ENCODE results near the gene GRWD1. TPM values are rescaled to one million over a fixed set of nuclear protein-coding genes. Genes with fewer than 3 reads are reported as not detected.

Gene GRWD1
- total and polyA plus RNA-seq, 7 donors: 7.8 to 25.5 (median 16.4) TPM

DNA sequence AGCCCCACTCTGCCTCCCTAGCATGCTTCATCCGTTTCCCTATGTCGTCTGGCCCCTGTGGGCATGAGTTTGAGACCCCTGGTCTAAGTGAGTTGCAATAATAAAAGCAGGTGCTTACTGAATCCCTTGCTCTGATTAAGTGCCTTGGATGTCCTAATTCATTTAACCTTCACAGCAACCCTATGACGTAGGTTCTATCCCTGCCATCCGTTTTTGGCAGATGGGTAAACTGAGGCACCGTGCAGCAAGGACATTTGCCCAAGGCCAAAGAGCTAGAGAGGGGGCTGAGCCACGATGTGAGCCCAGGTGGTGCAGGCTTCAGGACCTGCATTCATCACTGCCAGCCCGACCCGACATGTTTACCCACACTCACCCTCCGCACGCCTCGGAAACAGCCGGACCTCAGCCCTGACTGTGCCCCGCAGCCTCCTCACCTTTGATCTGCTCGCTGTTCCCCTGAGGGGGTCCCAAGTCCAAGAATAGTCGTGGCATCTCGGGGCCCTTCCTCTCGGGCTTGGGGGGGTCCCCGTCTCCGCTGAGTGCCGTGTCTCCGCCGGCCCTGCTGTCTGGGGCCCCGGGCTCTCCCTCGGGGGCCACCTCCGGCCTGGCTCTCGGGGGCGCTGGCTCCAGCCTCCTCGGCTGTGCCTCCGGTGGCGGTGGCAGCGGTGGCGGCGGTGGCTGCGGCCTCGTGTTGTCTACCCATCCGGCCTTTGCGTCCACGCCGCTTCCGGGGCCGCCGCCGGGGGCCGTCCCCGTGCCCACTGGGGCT lies 51.4 kb downstream of the GRWD1 start:
- intact Hi-C loops (cut with DNase I): no loop called here
- peaks cover 38 to 69% (median 50%) of the 10 kb centered on the region in 3 donors for H3K27me3 ChIP-seq
- WGBS, 2 donors: 48 to 68% methylated on average over 45 of the region's 45 CpGs

DNA sequence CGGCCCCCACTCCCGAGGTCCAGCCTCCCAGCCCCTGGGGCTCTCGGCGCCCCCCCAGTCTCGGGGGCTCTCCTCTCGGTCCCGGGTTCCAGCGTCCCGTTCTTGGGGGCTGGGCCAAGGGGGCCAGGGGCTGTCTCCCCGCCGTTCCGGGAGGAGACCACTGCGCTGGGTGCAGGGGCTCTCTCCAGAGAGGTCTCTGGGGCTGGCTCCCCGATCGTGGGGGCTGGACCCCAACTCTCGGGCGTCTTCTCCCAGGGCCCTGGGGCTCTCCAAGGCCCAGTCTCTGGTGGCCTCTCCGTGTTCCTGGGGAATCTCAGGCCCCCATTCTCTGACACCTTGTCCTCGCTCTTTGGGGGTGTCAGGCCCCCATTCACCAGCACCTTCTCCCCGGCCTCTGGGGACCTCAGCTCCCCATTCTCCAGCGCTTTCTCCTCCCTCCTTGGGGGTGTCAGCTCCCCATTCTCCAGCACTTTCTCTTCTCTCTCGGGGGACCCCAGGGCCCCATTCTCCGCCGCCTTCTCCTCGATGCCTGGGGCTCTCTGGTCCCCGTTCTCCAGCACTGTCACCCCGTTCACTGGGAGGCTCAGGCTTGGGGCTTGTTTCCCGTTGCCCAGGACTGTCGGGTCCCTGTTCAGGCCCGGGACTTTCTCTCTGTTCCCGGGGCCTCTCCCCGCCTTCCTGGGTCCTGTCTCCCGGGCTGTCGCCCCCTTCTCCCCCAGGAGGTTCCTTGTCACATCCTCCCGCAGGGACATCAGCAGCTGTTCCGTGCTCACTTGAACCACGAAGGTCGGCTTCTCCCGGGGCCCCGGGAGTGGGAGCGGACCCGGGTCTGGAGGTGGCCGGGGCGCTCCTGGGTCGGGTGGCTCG lies 52.2 kb downstream of the GRWD1 start:
- no peaks in the 10 kb centered on the region for H3K36me3 ChIP-seq
- no peak overlapping the region for H3K27ac ChIP-seq
- WGBS, 2 donors: 63 to 79% methylated on average over 46 of the region's 46 CpGs
- peak overlapping the region in 1 of 4 donors; percentile 2 for H3K4me3 ChIP-seq
- intact Hi-C loops (cut with DNase I): no loop called here
- peaks cover 38 to 74% (median 56%) of the 10 kb centered on the region in 3 donors for H3K27me3 ChIP-seq
- no peak for DNase-seq
- H3K4me1 ChIP-seq: peaks cover 0 to 33% (median 31%) of the 10 kb centered on the region in 4 donors
- TF ChIP-seq EP300 (IDR thresholded peaks at IDR 0.05): no peak
- TF ChIP-seq POLR2AphosphoS5 (IDR thresholded peaks at IDR 0.05): no peak
- TF ChIP-seq POLR2A (IDR thresholded peaks at IDR 0.05): no peak
- TF ChIP-seq, protein P1, sequence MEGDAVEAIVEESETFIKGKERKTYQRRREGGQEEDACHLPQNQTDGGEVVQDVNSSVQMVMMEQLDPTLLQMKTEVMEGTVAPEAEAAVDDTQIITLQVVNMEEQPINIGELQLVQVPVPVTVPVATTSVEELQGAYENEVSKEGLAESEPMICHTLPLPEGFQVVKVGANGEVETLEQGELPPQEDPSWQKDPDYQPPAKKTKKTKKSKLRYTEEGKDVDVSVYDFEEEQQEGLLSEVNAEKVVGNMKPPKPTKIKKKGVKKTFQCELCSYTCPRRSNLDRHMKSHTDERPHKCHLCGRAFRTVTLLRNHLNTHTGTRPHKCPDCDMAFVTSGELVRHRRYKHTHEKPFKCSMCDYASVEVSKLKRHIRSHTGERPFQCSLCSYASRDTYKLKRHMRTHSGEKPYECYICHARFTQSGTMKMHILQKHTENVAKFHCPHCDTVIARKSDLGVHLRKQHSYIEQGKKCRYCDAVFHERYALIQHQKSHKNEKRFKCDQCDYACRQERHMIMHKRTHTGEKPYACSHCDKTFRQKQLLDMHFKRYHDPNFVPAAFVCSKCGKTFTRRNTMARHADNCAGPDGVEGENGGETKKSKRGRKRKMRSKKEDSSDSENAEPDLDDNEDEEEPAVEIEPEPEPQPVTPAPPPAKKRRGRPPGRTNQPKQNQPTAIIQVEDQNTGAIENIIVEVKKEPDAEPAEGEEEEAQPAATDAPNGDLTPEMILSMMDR (IDR thresholded peaks at IDR 0.05): no peak
- H3K9me3 ChIP-seq: no peaks in the 10 kb centered on the region

More for the DNA sequence above, 51.4 kb downstream of the GRWD1 start:
- no peak overlapping the region for H3K27ac ChIP-seq
- no peaks in the 10 kb centered on the region for H3K36me3 ChIP-seq
- H3K4me3 ChIP-seq: no peak overlapping the region
- H3K4me1 ChIP-seq: peaks cover 0 to 33% (median 31%) of the 10 kb centered on the region in 4 donors
- TF ChIP-seq, protein P1 (IDR thresholded peaks at IDR 0.05): no peak
- no peak for TF ChIP-seq POLR2A (IDR thresholded peaks at IDR 0.05)
- TF ChIP-seq EP300 (IDR thresholded peaks at IDR 0.05): no peak
- no peak for TF ChIP-seq POLR2AphosphoS5 (IDR thresholded peaks at IDR 0.05)
- H3K9me3 ChIP-seq: no peaks in the 10 kb centered on the region
- no peak for DNase-seq

DNA sequence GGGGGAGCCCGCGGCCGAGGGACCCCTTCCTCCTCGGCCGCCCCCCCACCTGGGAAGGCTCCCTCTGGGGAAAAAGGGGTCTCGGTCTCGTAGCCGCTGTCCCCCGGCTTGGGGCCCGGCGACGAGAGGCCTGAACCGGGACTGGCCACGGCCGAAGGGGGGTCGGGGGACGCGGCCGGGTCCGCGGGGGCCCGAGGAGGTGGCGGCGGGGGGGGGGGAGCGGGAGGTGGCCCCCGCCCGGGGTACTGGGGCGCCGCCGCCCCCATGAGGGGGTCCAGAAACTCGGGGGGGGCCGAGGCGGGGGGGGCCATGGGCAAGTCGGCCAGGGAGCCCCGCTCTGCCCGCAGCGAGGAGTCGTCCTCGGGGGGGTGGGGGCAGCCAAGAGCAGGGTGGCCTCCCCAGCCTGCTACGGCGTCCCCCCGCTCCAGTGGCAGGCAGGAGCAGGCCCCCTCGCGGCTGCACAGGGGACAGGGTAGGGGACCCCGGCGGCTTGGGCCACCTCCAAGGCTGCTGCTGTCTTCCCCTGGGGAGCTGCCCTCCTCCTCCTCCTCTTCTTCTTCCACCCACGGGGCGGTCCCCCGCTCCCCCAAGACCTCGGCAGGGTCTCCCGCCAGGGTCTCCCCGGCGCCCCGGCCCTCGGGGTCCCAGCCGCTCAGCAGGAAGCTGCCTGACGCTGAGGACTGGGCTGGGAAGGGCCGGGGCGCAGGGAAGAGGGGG lies 53.0 kb downstream of the GRWD1 start:
- Histone ChIP-seq H3K4me1 (peaks cover 0 to 33% (median 31%) of the 10 kb centered on the region in 4 donors), H3K27me3 (peaks cover 38 to 68% (median 56%) of the 10 kb centered on the region in 3 donors), H3K27ac (no peak overlapping the region), H3K36me3 (no peaks in the 10 kb centered on the region), H3K9me3 (no peaks in the 10 kb centered on the region), H3K4me3 (peak overlapping the region in 1 of 4 donors; percentile 2)
- 53 to 73% methylated on average over 59 of the region's 59 CpGs for WGBS, 2 donors
- DNase-seq: no peak
- intact Hi-C loops (cut with DNase I): no loop called here
- TF ChIP-seq, protein P1 (IDR thresholded peaks at IDR 0.05): no peak
- TF ChIP-seq POLR2AphosphoS5 (IDR thresholded peaks at IDR 0.05): no peak
- no peak for TF ChIP-seq EP300 (IDR thresholded peaks at IDR 0.05)
- TF ChIP-seq POLR2A (IDR thresholded peaks at IDR 0.05): no peak

DNA sequence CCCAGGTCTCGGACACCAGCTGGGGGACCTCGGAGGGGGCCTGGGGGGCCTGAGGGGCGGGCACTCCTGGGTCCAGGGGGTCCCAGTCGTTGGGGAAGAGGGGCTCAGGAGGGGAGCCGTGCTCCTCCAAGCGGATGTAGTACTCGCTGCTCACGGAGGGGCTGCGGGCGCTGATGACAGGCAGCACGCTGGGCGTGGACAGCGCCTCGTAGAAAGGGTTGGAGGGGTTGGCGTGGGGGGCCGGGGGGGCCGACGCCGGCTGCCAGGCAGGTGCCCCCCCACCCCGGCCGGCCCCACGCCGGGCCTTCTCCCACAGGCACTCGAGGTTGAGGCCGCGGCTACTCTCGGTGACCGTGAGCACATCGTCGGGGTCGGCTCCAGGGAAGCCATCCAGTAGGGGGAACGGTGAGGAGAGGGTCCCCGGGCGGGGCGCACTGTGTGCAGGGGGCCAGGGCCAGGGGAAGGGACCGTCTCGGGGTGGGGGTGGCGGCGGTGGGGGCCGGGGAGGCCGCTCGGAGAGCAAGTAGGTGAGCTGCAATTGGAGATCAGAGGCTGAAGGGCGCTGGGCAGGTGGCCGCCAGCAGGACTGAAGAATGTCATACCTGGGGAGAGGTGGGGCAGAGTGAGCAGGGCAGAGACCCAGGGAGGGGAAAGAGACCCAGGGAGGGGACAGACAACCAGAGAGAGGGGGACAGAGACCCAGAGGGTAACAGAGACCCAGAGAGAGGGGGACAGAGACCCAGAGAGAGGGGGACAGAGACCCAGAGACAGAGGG lies 53.7 kb downstream of the GRWD1 start:
- no peak overlapping the region for H3K27ac ChIP-seq
- intact Hi-C loops (cut with DNase I): no loop called here
- H3K9me3 ChIP-seq: no peaks in the 10 kb centered on the region
- TF ChIP-seq, protein P1 (IDR thresholded peaks at IDR 0.05): no peak
- TF ChIP-seq POLR2AphosphoS5 (IDR thresholded peaks at IDR 0.05) (no peak), POLR2A (IDR thresholded peaks at IDR 0.05) (no peak)
- no peak overlapping the region for H3K4me3 ChIP-seq
- 43 to 69% methylated on average over 44 of the region's 44 CpGs for WGBS, 2 donors
- peaks cover 0 to 28% (median 25%) of the 10 kb centered on the region in 4 donors for H3K4me1 ChIP-seq
- no peak for DNase-seq
- peaks cover 38 to 68% (median 56%) of the 10 kb centered on the region in 3 donors for H3K27me3 ChIP-seq
- no peaks in the 10 kb centered on the region for H3K36me3 ChIP-seq
